Midbrain (tissue), 1 donor: ENCODE results near the gene TEX54.
"Not testable (repeated sequence)": the region's sequence is repeated elsewhere in the genome, so short reads cannot be mapped to it uniquely, and the experiment has no call there.

Source experiments
- DNase-seq: peaks from one replicate; lab custom pipeline; 2025; lab: John Stamatoyannopoulos, UW

Gene TEX54

DNA sequence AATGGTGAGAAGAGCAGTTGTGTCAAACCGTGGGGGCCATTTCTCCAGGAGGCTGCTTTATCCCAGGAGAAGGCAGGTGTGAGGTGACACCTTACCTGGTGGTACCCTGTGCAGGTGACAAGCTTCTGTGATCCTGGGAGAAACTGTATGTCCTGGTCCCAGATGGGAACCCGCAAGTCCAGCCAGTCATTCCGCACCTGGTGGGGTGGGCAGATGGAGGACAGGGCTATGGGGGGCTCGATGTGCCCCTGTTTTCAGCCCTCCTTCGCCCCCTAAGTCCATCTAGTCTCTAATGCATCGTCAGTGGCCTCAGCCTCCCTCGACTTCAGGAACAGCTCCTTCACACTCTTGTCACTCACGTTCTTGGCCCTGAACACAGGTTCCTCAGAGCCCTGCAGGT lies 2.7 kb upstream of the TEX54 start:
- no peak for DNase-seq

DNA sequence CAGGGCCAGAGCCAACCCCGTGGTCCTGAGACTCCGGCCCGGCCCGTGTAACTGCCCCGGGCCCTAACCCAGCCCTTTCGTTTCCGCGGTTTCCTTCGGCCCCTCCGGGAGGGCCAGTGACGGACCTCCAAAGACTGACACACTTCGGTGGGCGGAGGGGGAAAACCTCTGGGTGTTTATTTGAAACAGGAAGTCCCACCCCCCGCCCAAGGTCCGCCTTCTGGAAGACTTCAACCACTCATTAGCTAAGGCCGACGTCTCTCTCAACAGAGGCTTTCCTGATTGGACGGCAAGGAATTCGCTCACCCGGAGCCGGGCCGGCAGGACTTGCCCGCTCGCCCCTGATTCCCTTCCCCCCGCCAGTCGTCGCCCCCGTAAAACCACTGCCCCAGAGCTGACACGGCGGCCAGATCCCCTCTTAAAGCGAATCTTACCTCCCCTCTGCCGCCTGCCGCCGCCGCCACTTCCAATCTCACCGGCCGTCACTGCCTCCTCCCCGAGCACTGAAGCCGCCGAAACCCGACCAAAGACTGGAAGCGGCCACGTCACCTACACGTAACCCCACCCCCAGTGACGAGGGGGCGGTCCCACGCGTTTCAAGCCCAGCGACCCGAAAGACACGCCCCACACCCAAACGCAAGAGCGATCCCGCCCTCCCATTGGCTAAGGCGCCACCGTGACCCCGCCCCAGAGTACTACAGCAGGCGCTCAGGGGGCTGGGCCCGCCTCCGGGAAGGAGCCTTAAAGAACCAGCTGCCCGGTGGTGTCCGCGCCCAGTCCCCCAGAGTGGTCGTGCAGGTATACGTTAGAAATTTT lies 913 bp downstream of the TEX54 start, which contains the start of gene STX5:
TSS of gene STX5 (minus strand) at position 532 of the 816 bp plus-strand sequence. CDS start 808 bp downstream, outside the sequence.
- peak; percentile 99 for DNase-seq

DNA sequence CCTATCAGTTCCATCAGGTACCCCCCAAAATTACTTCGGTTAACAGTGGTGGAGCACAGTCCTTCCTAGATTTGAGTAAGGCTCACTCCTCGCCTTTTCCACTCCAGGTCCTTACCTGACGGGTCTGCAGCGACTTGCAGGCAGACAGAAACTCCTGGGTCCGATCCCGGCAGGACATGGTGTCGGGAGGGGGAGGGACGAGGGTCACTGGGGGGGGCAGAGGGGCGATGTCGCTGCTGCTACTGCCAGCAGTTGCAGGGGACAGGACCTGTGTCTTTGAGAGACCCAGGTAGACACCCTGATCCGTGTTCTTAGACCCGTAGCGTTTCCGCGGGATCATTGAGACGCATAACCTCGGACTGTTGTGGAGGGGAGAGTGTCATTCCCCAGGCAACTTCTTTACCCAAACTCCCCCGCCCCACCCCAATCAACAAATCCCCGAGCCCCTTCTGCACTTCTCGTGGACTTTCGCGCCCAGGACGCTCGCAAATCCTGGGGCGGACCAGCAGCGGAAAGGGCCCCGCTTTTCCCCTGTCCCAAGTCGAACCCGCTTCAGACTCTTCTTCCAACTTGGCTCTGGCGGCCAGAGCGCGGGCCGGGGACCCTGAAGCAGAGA lies 1.6 kb downstream of the TEX54 start:
- no peak for DNase-seq

DNA sequence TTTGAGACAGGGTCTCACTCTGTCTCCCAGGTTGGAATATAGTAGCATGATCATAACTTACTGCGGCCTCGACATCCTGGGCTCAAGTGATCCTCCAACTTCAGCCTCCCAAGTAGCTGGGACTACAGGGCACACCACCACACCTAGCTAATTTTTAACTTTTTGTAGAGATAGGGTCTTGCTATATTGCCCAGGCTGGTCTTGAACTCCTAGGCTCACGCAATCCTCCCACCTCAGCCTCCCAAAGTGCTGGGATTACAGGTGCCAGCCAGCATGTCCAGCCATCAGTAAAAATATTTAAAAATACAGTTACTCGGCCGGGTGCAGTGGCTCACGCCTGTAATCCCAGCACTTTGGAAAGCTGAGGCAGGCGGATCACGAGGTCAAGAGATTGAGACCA lies 4.5 kb downstream of the TEX54 start:
- DNase-seq: not testable (repeated sequence)

DNA sequence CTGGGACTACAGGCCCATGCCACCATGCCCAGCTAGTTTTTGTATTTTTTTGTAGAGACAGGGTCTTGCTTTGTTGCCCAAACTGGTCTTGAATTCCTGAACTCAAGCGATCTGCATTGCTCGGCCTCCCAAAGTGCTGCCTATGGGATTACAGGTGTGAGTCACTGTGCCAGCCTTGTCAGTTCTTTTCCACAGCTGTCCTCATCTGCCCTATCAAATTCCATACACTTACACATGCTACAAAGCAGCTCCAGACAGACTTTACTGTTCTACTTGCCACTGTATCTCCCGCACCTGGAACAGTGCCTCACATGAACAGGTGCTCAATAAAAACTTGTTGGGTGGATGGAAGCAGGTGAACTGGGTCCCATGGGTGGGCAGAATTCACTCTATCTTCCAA lies 9.0 kb downstream of the TEX54 start:
- DNase-seq: no peak

DNA sequence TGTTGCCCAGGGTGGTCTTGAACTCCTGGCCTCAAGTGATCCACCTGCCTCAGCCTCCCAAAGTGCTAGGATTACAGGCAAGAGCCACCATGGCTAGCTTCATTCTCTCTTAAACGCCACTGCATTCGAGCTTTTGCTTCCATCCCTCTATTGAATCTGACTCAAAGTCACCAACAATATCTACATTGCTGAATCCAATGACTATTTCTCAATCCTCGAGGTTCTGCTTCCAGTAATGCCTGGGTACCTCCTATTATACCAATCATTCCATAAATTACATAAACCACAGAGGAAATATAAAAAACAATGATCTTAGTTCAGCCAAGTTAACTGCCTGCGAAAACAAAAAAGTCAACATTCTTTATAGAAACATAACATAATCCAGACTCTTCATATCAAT lies 15.5 kb downstream of the TEX54 start:
- no peak for DNase-seq

DNA sequence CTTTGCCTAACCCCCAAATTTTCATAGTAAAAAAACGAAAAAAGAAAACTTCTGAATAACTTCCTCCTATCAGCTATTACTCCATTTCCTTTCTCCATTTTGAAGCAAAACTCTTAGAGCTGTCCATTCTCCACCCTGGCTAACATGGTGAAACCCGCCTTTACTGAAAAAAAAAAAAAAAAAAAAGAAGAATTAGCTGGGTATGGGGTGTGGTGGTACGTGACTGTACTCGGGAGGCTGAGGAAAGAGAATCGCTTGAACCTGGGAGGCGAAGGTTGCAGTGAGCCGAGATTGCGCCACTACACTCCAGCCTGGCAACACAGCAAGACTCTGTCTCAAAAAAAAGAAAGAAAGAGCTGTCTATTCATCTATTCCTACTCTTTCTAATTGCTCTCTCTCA lies 16.1 kb downstream of the TEX54 start:
- no peak for DNase-seq

DNA sequence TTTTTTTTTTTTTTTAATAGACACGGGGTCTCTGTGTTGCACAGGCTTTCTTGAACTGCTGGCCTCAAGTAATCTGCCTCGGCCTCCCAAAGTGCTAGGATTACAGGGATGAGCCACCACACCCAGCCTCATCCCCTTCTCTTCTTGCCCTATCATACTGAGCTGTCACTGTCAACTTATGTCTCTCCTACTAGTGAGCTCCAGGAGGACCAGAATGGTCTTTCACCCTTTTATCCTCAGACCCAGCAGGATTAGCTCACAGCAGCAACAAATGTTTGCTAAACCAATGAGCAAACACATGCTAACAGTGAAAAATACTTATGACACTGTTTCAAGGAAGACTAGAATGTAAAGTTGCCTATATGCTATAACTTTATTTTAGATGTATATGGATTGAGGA lies 21.0 kb downstream of the TEX54 start:
- DNase-seq: no peak

DNA sequence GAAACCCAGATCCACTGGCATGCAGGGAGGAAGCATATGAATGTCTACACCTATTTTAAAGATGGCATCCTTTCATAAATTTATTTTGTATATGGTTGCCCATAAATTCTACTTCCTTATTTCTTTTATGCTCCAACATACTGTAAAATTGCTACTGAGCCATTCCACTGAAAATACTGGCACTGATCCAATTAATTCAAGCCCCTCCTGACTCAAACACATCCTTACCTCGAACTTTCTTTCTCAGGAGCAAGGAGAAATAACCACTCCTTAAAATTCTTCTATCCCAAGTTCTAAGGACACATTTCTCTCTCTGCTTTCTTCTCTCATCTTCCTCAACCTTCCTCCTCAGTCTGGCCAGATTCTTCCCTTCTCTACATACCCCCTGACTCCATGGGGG lies 21.9 kb downstream of the TEX54 start:
- no peak for DNase-seq

DNA sequence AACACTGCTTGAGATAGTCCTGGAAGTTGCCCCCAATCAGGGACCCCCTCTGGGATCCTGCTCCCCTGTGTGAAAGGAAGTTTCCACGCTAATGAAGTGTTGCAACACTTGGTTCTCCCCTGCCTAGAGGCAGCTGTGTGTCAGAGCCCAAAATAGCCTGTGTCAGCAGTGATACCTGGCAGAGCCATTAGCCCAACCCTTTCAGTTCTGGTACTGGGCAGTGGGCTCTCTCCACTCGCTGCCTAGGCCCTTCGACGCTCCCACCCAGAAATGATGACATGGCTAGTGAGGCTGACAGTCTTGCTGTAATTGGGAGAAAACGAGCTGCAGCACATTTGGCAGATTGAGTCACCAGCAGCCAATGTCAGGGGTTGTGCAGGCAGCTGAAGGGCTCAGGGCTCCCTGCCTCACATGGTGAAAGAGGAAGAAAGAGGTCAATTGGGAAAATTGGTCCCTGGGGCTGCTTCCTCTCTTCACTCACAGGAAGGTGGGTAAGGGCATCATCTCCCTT lies 26.0 kb downstream of the TEX54 start:
- no peak for DNase-seq

DNA sequence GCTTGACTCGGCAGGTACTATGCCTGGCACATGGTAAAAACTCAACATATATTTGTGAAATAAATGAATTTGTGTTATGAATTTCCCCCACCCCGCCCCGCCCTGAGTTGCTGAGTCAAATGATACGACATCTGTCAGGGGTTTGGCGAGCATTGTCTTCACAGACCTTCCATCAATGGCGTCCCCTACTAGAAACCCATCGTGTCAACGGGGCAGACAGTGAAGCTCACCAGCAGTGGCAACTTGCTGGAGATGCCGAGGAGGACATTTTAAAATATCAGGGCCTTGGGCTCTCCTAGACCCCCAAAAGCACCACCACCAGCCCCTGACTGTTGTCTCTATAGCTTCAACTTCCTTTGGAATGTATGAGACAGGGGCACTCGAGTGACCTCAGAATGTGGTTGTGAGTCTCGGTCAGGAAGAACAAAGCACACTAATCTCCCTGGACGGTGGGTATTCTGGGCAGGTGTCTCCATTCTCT lies 26.6 kb downstream of the TEX54 start:
- DNase-seq: no peak

DNA sequence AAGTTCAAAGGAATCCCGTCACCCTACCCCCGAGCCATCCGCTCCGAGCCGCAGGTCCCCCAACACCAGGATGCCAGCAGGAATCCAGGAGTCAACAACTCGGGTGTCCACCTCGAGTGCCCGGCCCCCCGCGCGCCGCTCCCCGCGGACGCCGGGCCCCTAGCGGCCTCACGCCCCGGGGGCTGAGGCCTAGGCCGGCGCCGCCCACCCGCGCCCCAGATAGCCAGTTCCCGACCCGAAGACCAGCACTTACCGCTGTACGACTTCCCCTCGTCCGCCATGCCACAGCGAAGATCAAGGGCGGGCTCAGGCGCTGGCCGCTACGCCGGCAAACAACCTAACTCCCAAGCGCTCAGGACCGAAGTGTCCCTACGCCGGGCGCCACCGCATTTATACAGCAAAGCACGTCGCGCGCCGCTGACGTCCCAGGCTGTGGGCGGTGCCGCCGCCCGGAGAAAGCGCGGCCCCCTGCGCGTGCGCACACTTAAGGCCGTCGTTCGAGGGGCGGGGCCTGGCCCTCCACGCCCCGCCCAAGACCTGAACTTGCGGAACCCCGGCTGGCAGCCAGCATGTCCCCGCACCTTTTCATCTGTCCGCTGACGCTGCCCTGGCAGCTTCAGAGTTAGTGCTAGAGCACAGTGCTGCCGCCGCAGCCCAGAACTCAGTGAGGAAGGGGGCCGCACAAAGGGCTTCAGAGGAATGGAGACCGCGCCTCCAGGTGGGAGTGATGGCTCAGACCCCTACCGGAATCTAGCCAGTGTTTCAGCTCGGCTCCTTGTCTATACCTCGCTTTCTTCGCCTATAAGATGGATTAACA lies 27.4 kb downstream of the TEX54 start, which contains the start of gene NXF1:
TSS of gene NXF1 (minus strand) at position 365 of the 817 bp plus-strand sequence. CDS start at position 281, 84 bp downstream.
- DNase-seq: peak; percentile 98

DNA sequence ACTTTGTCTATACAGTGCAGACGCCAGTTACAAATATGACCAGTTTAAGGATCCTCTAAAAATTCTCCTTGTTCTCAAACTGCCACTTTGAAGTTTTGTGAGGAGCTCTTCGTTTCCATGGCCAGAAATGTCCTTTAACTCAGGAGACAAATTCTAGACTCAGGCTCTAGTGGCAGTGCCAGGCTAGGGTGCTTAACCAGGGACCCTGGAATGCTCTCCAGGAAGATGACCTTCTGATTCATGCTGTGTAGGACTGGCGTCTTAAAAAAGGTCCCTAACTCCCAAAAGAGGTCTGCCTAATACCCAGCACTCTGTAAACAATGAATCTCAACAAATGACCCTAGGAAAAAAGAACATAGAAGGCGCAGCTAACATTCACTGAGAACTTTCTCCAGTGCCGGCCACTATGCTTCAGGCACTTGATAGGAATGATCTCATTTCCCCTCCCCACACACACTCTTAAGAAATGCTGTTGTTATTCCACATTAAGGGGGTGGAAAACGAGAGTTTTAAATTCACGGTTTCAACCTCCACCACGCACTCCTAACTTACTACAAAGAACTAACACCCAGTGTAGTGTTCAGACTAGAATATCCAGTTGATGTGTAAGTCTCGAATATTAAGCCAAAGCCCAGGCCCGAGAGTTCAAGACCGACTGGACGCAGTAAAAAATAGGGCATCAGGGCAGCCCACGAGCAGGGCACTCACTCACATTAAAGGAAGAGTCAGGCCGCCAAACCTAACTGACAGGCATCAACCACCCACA lies 28.1 kb downstream of the TEX54 start:
- no peak for DNase-seq

DNA sequence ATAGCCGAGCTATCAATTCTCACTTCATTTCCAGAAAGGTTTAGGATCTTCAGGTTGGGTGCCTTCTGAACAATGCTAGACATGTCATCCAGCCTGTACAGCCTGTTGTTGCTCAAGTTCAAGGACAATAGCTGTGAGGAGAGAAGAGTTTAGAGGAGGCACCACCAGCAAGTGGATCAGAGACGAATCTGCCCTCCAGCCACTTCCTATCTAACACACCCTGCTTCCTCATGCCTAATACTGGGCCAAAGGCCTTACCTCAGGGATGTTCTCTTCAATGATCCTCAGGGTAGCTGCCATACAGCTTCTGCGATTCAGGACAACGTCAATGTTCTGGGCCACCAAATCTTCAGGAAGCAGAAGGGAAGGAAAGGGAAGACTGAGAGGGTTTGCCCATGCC lies 31.6 kb downstream of the TEX54 start:
- no peak for DNase-seq

DNA sequence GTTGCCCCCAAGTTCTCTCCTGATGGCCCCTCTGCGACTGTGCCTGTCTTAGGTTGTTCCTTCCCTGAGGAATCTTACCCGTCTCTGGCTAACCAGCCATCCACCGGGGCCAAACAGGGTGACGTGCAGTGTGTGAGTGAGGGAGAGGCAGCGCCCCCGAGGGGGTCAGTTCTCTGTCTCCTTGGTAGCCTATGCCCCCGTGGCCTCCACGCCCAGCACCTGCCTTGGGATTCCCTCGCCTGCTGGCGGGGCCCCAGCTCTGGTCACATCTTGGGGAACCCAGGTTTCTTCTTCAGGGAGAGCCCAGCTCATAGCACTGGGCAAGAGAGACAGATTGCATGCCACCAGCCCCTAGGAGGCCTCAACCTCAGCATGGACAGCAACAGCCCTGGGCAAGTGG lies 33.2 kb downstream of the TEX54 start:
- no peak for DNase-seq

DNA sequence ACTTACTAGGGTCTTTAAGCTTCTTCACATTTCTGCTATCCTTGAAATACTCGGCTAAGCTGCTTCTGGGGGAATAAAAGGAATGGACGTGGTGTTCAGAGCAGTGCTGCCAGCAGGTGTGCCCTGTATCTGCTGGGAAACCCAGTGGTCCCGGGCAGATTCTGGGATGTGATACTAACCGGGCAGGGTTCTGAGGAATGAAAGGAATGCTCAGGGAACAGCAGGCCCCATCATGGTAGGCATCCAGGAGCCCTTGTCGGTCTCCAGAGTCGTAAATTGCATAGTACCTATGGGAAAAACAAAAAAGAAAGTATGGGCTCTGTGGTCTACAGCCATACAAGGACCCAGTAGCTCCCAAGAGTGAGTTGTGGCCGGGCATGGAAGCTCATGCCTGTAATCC lies 36.4 kb downstream of the TEX54 start:
- no peak for DNase-seq

DNA sequence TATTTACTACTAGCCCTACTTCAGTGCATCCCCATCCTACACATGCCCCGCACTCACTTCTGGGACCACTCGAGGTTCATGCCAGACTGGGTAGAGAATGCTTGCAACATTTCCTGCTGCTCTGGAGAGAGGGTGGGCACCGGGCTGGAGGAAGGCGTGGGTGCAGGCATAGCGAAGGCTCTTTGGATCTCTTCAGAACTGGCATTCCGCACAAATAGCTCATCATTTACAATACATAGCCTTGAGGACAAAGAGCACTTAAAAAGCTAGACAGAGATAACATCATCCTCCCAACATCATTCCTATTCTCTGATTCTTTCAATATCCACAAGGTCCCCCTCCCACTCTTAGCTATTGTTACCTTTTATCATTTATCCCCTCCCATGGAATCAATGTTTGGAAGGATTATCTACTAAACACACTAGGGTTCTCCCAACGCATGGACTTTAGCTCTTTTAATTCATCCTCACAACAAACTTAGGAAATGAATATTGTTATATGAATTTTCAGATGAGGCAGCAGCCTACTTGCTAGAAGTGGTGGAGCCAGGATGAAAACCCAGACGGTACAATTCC lies 38.4 kb downstream of the TEX54 start:
- DNase-seq: no peak

DNA sequence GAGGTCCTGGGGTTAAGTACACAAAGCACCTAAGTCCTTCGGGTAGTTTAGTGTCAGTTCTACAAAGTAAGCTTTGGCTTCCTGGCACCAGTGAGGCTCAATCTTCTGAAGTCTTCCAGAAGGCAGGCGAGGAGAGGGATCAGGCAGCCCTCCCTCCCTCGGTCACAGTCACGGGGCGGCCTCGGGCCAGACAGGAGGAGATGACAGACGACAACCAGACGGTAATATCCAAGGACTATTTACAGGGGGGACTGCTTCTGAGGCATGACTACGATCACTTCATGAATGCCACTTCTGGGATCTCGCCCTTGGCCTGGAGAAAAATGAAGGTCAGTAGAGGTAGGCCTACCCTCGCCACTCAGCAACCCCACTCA lies 40.5 kb downstream of the TEX54 start:
- no peak for DNase-seq

DNA sequence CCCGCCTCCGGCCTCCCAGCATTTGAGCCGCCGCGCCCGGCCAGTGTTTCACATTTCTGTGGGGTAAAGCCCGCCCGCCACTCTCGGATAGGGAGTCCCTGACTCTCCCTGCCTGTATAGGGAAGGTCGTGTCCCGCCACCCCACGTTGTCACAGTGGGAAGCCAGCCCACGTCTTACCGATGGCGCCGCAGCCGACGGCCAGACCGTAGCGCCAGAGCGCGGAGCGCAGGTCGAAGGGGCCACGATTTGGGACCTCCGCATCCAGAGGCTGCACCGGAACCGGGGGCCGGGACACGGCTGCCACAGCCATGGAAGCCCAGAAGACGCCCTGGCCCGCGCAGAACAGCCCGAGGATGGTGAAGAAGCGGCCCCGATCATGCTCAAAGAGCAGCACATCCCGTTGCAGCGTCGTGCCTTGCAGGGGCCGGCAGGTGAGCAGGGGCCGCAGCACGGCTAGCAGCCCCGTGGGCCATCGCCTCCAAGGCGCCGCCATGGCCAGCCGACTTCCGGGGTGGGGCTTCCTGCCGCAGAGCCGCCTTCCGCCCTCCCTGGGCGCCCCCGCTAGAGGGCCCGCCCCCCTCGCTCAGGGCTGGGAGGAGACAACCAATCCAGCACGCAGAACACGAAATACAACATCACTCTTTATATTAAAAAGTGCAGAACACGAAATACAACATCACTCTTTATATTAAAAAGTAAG lies 41.0 kb downstream of the TEX54 start, which contains the start of gene TMEM223:
TSS of gene TMEM223 (minus strand) at position 506 of the 701 bp plus-strand sequence. CDS start at position 494, 12 bp downstream.
- DNase-seq: peak; percentile 85

DNA sequence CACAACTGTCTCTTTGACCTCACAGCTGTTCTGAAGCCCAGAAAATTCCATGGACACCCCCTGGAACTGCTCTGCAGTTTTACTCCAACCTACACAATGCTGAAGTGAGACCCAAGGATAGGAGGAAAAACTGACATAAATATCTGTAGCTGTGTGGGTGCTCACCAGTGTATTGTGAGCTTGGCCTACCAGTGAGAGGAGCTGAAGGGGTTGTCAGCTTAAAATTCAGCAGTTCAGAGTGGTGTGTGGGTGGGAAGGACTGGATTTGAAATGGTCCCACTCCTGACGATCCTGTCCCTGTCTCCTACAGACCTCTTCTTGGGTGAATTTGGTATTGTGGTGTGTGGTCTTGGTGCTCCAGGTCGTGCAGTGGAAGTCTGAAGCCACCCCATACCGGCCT lies 43.1 kb downstream of the TEX54 start:
- no peak for DNase-seq
